ENCODE data around the gene VDR.

VDR gene

DNA sequence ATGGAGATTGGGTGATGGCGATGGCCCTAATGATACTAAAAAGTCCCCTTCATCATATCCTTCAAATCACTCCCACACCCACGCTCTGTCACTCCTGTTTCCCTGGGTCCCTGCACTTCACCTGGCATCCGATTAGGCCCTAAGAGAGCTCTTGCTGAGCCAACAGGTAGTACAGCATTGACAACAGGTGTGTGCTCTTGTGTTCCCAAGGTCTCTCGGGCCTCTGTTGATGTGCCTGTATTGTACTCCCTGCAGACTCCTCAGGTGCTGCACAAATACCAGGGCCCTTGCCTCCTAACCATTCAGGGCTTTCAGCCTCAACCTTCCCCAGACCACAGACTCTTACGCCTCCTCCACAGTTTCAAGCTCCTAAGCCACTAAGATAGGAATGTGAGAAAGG lies 25.8 kb upstream of the VDR start:
- DNase-seq (ENCODE audit: low read depth, low spot score) = no peak

DNA sequence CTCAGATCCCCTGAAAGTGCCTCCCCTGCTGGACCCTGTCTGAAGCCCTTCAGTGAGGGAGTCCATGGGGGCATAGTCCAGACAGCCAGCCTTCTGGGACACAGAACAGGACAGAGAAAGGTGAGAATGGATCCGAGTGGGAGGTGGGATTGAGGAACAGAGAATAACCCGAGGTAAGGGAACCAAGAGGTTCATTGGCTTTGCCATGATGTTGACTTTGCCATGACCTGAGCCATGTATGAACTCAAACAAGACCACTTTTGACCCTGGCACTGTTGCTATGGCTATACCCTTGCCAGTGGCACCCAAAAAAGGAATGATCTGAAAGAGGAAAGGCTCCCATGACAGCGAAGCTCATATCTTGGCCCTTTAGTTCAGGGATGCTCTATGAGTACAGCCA lies 22.6 kb upstream of the VDR start:
- no peak for DNase-seq (ENCODE audit: low read depth, low spot score)

DNA sequence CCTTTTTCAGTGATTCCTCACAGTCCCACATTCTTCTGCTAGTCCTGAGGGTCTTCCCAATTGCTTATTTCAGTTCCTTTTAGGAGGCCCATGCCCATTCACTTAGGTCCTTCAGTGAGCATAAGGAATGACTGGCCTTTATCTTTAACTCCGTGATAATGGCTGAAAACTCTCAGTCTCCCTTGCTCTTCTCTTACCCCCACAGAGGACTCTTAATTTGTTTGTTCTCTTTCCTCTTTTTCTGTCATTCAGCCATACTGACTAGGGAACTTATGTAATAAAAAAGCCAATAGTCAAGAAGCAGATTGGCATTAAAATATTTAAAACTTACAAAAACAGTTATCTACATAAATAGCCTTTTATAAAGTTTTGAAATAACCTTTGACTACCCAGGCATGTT lies 17.1 kb upstream of the VDR start:
- no peak for DNase-seq (ENCODE audit: low read depth, low spot score)

DNA sequence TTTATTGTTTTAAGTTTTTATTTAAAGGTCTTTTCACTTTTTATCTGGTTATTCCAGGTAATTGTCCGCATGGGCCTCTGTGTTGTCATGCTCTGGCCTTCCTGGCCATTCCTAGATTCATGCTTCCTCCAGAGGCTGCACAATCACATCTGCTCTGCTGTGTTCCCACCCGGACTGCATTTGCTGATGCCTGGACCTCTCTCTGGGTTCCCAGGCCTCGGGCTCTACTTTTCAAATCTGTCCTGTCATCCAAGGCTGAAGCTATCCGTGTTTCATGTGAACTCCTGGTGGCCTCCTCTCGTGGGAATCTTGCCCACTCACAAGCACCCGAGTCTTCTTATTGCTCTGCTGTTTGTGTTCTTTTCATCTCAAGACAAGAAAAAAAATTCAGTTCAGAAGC lies 16.1 kb upstream of the VDR start:
- no peak for DNase-seq (ENCODE audit: low read depth, low spot score)

DNA sequence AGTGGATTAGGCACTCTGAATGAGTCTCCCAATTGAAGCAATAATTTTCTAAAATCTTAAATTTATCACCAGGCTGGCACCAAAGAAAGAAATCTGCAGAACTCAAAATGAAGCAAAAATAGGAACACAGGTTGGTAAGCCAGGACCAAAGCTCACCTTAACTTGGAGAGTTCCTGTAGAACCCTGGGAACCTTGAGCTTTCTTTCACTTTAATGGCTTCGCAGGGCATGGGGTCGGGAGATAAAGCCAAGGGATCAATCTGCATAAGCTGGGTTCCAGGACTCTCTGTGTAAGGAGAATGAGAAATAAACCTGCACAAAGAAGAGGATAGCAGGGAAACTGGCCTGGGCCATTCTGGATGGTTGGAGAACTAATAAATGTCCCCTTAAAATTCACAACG lies 8.3 kb upstream of the VDR start:
- DNase-seq (ENCODE audit: low read depth, low spot score) = no peak

DNA sequence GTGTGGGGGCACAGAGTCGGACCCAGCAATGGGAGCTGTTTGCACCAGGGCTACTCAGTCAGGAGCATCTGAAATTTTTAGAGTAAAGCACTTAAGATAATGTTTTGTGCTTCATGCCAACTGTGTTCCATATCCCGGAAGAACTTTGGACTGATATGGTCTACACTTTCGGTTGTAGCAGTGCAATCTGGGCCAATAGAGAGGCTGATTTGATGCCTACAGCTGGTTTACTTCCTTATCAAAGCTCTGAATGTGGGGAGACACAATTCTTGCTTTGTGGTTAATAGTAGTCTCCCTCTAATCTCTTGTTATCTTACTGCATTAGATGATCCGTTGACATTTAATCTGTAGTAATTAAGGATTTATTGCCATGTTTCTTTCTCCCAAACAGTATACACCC lies 7.8 kb upstream of the VDR start:
- DNase-seq (ENCODE audit: low read depth, low spot score) = no peak

DNA sequence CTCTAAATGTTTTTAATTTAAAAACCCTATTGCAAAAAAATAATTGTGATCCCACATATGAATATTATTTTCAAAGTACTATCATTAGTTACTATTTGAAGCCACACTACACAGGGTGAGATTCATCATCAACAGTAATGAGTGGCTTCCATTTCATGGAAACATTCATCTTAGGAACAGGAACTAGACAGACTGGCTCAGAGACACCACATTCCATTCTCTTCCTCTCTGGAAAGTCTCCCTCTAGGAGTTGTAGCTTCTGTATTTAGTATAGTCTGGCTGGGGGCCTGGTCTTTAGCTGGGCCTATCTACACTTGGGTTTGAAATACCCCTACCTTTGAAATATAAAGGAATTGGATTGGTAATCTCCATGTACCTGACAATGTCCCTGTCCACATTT lies 6.2 kb upstream of the VDR start:
- DNase-seq (ENCODE audit: low read depth, low spot score) = no peak

DNA sequence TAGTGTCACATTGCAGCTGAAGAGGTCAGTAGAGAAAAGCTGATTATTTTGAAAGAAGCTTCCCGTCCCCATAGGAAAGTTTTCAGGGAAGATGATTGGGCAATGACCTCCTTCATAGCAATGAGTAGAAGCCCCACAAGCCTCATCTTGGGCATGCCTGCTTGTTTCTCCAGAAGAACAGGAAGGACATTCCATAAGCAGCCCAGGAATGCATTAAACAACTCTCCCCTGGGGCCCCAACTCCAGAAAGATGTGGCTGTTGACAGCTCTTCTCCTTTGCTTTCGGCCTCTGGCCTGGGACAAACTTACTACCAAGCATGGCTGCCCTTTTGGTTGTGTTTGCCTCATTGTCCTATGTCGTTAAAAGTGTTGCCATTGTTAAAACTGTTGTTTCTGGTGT lies 5.7 kb upstream of the VDR start:
- no peak for DNase-seq (ENCODE audit: low read depth, low spot score)

DNA sequence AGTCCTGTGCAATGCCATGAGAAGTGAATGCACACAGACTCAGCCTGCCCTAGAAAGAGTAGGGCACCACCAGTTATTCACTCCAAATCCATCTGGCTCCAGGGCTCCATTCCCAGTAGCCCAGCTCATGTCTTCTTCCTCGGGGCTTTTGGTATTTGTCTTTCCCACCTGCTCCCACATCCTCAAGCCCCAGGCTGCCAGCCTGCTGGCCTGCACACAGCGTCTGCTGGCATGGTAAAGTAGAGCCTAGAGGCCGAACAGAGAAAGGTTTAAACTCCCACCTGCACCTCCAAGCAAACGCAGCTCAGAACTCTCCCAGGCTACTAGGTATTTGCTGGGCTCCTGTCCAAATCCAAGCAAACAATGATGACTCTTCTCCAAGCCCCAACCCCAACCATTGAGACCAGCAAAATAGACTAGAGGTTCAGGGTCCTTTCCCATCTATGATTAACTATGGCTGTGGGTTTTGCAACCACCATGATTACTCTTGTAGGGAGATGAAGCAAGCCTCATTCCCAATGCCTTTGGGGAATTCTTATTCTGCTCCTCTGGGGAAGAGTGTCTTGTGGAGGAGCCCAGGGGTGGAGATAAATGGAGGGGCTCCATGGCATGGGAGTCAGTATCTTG lies 5.2 kb upstream of the VDR start:
- DNase-seq (ENCODE audit: low read depth, low spot score) = no peak

DNA sequence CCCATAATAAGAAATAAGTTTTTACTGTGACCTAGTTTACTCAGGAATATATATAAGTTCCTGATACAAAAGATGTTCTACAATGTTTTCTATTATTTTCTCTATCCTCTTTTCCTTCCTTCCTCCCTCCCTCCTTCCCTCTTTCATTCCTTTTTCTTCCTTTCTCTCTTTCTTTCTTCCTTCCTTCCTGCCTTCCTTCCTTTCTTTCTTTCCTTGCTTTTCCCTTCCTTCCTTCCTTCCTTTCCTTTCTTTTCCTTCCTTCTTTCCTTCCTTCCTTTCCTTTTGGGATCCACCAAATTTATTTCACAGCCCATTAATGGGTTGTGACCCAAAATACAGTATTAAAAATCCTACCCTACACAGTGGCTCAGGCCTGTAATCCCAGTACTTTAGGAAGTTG lies 3.9 kb upstream of the VDR start:
- no peak for DNase-seq (ENCODE audit: low read depth, low spot score)

DNA sequence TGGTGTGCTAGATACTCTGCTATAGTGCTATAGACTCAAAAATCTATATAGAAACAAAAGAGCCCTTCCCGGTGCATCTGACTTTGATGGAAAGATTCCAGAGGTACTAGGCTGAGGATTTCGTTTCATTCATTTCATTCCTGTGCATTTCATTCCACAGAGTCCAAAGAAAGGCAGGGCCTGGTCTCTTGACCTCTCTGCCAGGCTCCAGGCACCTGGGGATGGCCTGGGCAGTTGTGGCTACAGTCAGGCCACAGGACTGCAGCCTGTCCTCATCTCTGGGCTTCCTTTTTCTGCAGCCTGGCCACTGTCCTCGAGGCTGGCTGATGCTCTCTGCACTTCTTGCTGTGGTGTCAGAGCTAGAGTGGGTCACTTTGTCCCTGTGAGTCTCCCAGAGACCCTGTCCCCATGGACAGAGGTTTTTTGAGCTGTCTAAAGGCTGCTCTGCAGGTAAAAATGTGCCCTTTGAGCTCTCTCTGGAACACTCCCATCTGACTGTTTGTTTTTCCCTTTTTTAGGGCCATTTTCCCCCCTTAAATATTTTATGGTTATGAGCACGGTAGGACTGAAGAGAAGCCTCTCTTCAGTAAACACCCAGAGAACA lies 3.2 kb upstream of the VDR start:
- no peak for DNase-seq (ENCODE audit: low read depth, low spot score)

DNA sequence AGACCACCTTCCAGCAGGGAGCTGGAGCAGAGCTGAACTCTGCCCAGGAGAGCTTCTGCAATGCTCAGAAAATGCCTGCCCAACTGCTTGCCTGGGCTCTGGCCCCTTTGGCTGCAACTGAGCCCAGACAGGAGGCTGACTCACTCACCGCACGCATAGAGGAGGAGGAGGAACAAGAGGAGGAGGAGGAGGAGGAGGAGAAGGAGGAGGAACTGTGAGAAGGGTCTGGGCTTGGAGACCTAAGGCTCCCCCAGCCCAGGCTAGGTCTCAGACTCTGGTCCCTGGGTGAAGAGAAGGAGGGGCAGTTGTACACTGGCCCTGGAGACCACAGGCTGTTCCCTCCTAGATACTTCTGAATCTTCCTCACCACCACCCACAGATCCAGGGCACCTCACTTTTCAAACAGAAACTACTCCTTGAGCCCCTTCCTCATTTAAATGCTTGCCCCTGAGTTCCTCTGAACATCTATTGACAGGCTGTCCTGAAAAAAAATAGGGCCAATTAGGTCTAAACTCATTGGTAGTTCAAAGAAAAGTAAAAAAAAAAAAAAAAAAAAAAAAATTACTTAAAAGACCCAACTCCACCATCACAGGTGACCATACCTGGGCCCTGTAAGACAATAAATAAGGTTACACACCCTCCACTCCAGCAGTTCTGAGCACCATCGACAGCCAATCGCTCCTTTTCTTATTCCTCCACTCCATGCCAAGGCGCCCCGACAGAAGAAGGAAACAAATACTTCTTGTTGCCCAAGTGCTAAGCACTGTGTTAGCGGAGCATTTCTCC lies 674 bp downstream of the VDR start:
- DNase-seq (ENCODE audit: low read depth, low spot score) = no peak

DNA sequence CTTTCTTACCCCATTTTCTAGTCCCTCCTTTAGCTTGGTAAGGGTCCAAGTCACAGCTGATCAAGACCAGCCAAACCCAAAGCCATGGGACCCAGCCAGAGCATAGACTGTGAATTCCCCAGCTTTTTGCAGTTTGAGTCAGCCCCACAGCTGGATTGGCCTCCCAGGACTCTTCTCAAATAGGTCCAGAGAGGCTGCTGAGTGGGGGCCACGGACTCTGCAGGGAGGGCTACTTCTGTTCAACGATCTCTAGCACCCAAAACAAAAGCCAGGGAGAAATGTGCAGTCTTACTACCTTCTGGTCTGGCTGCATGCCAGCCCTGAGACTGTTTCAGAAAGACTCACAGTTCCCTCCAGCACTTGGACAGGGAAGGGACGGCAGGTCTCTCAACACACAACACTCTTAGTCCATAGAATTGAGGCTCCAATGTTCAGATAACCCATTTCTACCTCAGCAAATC lies 1.6 kb downstream of the VDR start:
- no peak for DNase-seq (ENCODE audit: low read depth, low spot score)

DNA sequence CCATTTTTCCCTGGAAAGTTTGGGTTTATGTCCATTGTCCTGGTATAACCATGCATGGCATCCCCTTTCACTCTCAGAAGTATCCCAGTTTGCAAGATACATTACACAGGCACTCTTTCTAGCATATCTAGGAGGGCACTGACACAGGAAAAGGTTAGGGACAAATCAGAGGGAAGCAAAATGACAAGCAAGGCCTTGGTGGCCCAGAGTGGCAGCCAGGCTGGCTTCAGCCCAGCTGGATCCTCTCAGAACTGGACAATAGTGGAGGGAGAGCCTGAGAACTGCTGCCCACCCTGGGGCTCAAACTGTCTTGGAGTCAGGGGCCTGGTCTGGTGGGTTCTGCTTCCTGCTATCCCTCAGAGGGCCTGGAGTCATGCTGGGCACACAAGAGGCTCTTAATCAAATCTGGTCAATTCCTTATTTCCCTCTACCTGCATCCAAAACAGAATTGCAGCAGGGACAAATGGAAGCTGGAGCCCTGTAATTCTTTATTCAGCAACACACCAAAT lies 2.6 kb downstream of the VDR start:
- DNase-seq (ENCODE audit: low read depth, low spot score) = no peak

DNA sequence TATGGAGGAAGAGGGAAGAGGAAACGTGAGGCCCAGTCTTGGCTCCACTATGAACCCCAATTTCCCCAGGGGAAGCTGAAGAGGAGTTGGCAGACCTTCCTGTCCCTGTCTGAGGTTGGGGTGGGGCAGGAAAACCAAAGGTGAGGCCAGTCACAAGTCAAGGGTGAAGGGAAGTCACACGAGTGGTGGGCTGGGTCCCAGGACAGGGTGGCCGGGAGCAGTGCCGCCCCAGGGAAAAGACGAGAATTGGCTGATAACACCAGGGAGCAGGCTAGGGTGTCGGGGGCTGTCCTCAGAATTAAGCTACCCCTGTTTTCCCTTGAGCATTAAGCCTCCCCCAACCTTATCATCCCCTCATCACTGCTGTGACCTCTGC lies 3.1 kb downstream of the VDR start:
- no peak for DNase-seq (ENCODE audit: low read depth, low spot score)

DNA sequence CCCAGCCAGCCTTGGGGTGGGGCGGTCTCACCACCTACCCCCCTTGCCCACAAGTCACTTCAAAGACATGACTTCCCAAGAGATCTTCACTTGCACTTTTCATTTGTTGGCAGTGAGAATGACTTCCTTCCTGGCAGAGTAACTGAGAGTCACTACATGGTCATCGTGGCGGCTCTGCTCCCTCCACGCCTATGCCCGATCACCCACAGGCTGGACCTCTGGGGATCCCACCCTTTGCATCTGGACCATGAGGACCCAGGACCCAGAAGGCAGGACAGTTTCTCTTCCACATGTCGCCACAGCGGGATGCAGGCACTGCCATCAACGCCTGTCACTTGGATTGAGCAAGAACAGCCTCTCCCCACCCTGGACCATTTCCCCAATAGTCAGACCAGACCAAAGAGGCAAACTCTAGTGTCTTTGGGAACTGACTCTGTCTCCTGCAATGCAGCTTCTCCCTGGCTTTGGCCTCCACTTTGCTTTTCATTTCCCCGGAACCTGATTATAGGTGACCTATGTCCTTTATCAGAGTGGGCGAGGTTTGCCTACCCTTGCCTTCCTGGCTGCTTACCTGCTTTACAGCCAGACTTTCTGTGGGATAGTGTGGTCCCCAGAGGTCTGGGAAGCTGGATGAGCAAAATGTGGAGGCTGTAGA lies 3.6 kb downstream of the VDR start:
- no peak for DNase-seq (ENCODE audit: low read depth, low spot score)

DNA sequence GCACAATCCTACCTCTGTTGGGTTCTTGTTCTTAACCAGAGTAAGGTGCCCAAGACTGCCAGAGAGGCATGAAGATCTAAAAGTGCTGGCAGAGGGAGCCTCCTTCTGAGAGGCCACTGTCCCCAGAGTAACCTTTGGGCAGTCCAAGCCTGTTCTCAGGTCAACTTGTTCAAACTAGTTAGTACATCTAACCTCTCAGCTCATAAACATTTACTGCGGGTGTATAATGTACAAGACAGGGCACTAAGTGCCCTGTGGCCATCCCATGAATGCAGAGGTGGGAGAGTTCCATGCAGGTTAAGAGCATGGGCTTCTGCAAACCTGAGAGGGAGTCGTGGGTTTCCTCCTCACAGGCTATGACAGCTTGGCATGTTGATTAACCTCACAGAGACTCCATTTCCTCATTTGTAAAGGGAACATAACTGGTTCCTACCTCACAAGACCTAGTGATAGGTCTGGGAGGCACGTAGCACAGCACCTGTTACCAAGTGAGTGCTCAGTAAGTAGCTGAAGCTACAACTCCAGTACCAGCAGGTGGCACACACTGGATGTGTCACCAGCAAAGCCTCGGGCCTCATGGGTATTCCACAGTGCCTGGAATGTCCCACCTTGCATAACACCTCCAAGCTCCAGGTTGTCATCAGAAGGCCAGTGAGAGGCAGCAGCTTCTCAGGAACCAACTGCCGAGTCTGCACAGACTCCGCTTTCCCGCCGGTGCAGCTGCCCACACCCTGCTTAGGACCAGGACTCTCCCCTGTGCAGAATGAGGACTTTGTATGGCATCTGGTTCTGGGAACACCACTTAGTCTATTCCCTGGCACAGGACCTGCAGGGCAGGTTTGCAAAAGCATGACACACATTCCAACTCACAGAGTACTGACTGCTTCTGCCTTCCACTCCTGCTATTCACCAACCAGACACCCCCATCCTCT lies 4.4 kb downstream of the VDR start:
- DNase-seq (ENCODE audit: low read depth, low spot score) = no peak

DNA sequence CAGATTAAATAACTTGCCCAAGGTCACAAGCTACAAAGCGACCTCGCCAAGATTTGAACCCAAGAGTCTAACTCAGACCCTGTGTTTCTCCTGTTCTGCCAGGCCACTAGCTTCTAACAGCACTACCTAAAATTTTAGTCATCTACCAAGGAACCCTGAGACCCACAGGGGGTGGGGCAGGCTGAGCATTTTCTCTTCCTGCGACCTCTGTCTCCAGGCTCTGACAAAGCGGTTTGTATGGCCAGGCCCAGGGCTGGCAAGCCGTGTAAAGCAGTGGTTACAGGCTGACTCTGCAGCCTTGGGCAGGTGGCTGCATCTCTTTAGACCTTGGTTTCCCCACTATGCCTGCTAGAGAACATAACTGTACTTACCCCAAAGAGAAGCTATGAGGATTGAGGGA lies 5.3 kb downstream of the VDR start:
- no peak for DNase-seq (ENCODE audit: low read depth, low spot score)

DNA sequence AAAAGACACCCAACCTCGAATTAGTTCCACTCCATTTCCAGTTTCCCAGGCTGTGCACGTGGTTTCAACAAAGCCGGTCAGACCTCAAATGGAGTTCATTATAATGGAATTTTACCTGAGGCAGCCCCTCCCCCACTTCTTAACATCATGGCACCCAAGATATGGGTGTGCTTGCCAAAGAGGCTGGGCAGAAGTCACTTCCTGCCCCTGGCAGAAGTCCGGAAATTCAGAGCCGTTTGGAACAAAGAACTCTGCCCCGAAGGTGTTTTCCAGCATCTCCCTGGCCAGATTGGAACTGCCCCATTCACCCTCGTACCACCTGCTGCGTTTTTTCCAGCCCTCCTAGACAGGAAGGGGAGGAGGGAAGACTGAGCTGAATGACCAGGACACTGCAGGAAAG lies 8.2 kb downstream of the VDR start:
- DNase-seq (ENCODE audit: low read depth, low spot score) = no peak

DNA sequence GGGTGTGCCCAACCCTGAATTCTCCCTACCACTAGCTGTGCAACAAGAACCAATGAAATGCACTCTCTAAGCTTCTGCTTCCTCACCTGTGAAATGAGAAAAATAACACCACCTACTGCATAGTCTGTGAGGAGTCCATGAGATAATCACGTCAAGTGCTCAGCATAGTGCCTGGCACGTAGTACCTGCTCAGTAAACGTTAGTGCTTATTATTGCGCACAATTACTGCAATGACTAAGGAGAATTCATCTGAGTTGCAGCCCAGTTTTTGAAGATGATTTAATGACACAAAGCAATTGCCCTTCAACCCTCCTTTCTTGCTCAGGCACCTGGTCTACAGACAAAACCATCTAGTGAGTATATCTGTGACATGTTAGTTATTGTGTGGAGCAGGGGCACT lies 8.8 kb downstream of the VDR start:
- DNase-seq (ENCODE audit: low read depth, low spot score) = no peak

DNA sequence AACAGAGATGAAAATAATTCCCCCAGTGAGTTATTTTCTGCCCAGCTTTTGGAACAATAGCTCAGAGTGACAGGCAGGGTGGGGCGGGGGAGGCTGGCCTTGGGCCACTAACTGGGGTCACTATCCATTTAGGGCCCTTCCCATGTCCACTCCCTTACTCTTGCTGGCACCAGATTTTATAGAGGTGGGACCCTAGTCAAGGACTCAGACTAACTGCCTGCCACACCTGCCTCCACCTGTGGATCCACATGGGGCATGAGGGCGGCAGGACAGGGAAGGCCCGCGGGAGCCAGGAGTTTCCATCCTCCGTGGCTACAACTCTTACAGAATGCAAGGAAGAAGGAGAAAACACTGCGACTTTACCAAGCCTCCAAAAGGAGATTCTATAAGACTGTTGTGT lies 10.1 kb downstream of the VDR start:
- DNase-seq (ENCODE audit: low read depth, low spot score) = no peak
